ENCODE data around the gene SLC35F3. TPM values are rescaled to one million over a fixed set of nuclear protein-coding genes. Genes with fewer than 3 reads are reported as not detected.

The SLC35F3 gene
- total RNA-seq, 2 donors from 2014 or later, result 0.08 TPM; not detected in 1

- intact Hi-C loops (cut with DNase I), result loop anchor here (2.0 to 10.0 kb wide), 3 partner anchors 145 to 195 kb away; no protein-coding TSS in a partner anchor
- DNase-seq (peak; percentile 52), ATAC-seq (peak; percentile 78)
Observed at GRCh38 chr1:234309598-234310459, 405.4 kb downstream of the SLC35F3 start.

- ATAC-seq (no peak), DNase-seq (no peak)
- intact Hi-C loops (cut with DNase I), result loop anchor here (2.0 to 10.0 kb wide), 3 partner anchors 146 to 196 kb away; no protein-coding TSS in a partner anchor
Observed at GRCh38 chr1:234310460-234310817, 406.0 kb downstream of the SLC35F3 start.

- ATAC-seq (no peak), DNase-seq (no peak)
- intact Hi-C loops (cut with DNase I), result loop anchor here (2.0 to 10.0 kb wide), 3 partner anchors 147 to 197 kb away; no protein-coding TSS in a partner anchor
Observed at GRCh38 chr1:234311414-234311813, 406.9 kb downstream of the SLC35F3 start.

GRCh38 chr1:234313171-234313570 lies 408.7 kb downstream of the SLC35F3 start:
- DNase-seq (no peak), ATAC-seq (no peak)
- intact Hi-C loops (cut with DNase I), result loop anchor here (10.0 kb wide), 2 partner anchors 148 to 198 kb away; no protein-coding TSS in a partner anchor

GRCh38 chr1:234315091-234315541 lies 410.6 kb downstream of the SLC35F3 start:
- DNase-seq, result no peak
- ATAC-seq, result peak in 1 of 2 donors; percentile 34
- intact Hi-C loops (cut with DNase I), result loop anchor here (10.0 kb wide), 2 partner anchors 150 to 200 kb away; no protein-coding TSS in a partner anchor

GRCh38 chr1:234315588-234315987 lies 411.1 kb downstream of the SLC35F3 start:
- intact Hi-C loops (cut with DNase I), result loop anchor here (10.0 kb wide), 2 partner anchors 151 to 201 kb away; no protein-coding TSS in a partner anchor
- no peak for ATAC-seq

GRCh38 chr1:234316486-234316885 lies 412.0 kb downstream of the SLC35F3 start:
- DNase-seq, result no peak
- intact Hi-C loops (cut with DNase I), result loop anchor here (10.0 kb wide), 2 partner anchors 152 to 202 kb away; no protein-coding TSS in a partner anchor

More at GRCh38 chr1:234315588-234315987, 411.1 kb downstream of the SLC35F3 start:
- DNase-seq, result no peak

GRCh38 chr1:234316937-234317336 lies 412.5 kb downstream of the SLC35F3 start:
- intact Hi-C loops (cut with DNase I), result loop anchor here (10.0 kb wide), 2 partner anchors 152 to 202 kb away; no protein-coding TSS in a partner anchor
- no peak for ATAC-seq
- DNase-seq, result no peak

More at GRCh38 chr1:234316486-234316885, 412.0 kb downstream of the SLC35F3 start:
- no peak for ATAC-seq

GRCh38 chr1:234320069-234320468 lies 415.6 kb downstream of the SLC35F3 start:
- intact Hi-C loops (cut with DNase I), result loop anchor here in 1 of 2 donors (10.0 kb wide), 1 partner anchor 1015 kb away; no protein-coding TSS in a partner anchor
- DNase-seq (no peak), ATAC-seq (no peak)

GRCh38 chr1:234320549-234320948 lies 416.1 kb downstream of the SLC35F3 start:
- intact Hi-C loops (cut with DNase I), result loop anchor here in 1 of 2 donors (10.0 kb wide), 1 partner anchor 1016 kb away; no protein-coding TSS in a partner anchor
- no peak for ATAC-seq

GRCh38 chr1:234321231-234321630 lies 416.8 kb downstream of the SLC35F3 start:
- ATAC-seq (no peak), DNase-seq (no peak)
- intact Hi-C loops (cut with DNase I), result loop anchor here in 1 of 2 donors (10.0 kb wide), 1 partner anchor 1016 kb away; no protein-coding TSS in a partner anchor

More at GRCh38 chr1:234320549-234320948, 416.1 kb downstream of the SLC35F3 start:
- no peak for DNase-seq

GRCh38 chr1:234322097-234322496 lies 417.6 kb downstream of the SLC35F3 start:
- ATAC-seq (no peak), DNase-seq (no peak)
- intact Hi-C loops (cut with DNase I), result loop anchor here in 1 of 2 donors (10.0 kb wide), 1 partner anchor 1017 kb away; no protein-coding TSS in a partner anchor

GRCh38 chr1:234322979-234323378 lies 418.5 kb downstream of the SLC35F3 start:
- DNase-seq, result peak; percentile 37
- intact Hi-C loops (cut with DNase I), result loop anchor here in 1 of 2 donors (10.0 kb wide), 1 partner anchor 1018 kb away; no protein-coding TSS in a partner anchor
- ATAC-seq, result no peak

GRCh38 chr1:234324821-234325220 lies 420.3 kb downstream of the SLC35F3 start:
- intact Hi-C loops (cut with DNase I), result loop anchor here in 1 of 2 donors (10.0 kb wide), 1 partner anchor 1020 kb away; no protein-coding TSS in a partner anchor
- no peak for ATAC-seq

GRCh38 chr1:234325878-234326496 lies 421.5 kb downstream of the SLC35F3 start:
- DNase-seq, result no peak
- intact Hi-C loops (cut with DNase I), result loop anchor here in 1 of 2 donors (10.0 kb wide), 1 partner anchor 1021 kb away; no protein-coding TSS in a partner anchor

More at GRCh38 chr1:234324821-234325220, 420.3 kb downstream of the SLC35F3 start:
- no peak for DNase-seq

GRCh38 chr1:234326497-234327366 lies 422.3 kb downstream of the SLC35F3 start:
- DNase-seq, result peak; percentile 27
- ATAC-seq, result peak; percentile 59 to 83
- intact Hi-C loops (cut with DNase I), result loop anchor here in 1 of 2 donors (10.0 kb wide), 1 partner anchor 1022 kb away; no protein-coding TSS in a partner anchor

More at GRCh38 chr1:234325878-234326496, 421.5 kb downstream of the SLC35F3 start:
- no peak for ATAC-seq

- no peak for DNase-seq
- no peak for ATAC-seq
- intact Hi-C loops (cut with DNase I), result loop anchor here in 1 of 2 donors (10.0 kb wide), 1 partner anchor 1023 kb away; no protein-coding TSS in a partner anchor
Observed at GRCh38 chr1:234327577-234328164, 423.2 kb downstream of the SLC35F3 start.
